Osteocyte (in vitro differentiated cells): ENCODE data around the gene SLC44A1. TPM values are rescaled to one million over a fixed set of nuclear protein-coding genes. Genes with fewer than 3 reads are reported as not detected.

Experiments used
- DNase-seq: peaks from one replicate; pipeline ENCODE4 v3.0.0; 2021; ENCODE audit warnings: mixed read lengths; ENCODE audit not compliant: unreplicated experiment; ENCODE audit errors: extremely low spot score
- H3K27ac Mint-ChIP-seq: one replicate; pipeline ENCODE4 v1.8.0; 2021; ENCODE audit warnings: mild to moderate bottlenecking, mixed read lengths; ENCODE audit not compliant: unreplicated experiment
- H3K27me3 Mint-ChIP-seq: one replicate; pipeline ENCODE4 v1.8.0; 2021; ENCODE audit warnings: mixed read lengths; ENCODE audit not compliant: unreplicated experiment
- H3K36me3 Mint-ChIP-seq: one replicate; pipeline ENCODE4 v1.8.0; 2021; ENCODE audit warnings: mixed read lengths; ENCODE audit not compliant: unreplicated experiment
- H3K4me1 Mint-ChIP-seq: one replicate; pipeline ENCODE4 v1.8.0; 2021; ENCODE audit warnings: mixed read lengths; ENCODE audit not compliant: unreplicated experiment
- H3K4me3 Mint-ChIP-seq: one replicate; pipeline ENCODE4 v1.8.0; 2021; ENCODE audit warnings: mild to moderate bottlenecking, moderate library complexity, mixed read lengths; ENCODE audit not compliant: unreplicated experiment
- H3K9me3 Mint-ChIP-seq: one replicate; pipeline ENCODE4 v1.8.0; 2021; ENCODE audit warnings: mixed read lengths; ENCODE audit not compliant: unreplicated experiment
- total RNA-seq: library from RNA; stranded (reverse); gene quantifications from 2 replicates; pipeline ENCODE4 v1.2.1, GENCODE V29; 2021
- TF ChIP-seq, protein P1 (sequence below): fragments of 200-600 bp; sonication (generic); IDR thresholded peaks from 2 replicates; pipeline ENCODE4 v1.5.0; 2021; ENCODE audit warnings: antibody characterized with exemption, mild to moderate bottlenecking, moderate library complexity

SLC44A1 gene
- total RNA-seq, 1 donor from 2014 or later = 30.2 TPM

DNA sequence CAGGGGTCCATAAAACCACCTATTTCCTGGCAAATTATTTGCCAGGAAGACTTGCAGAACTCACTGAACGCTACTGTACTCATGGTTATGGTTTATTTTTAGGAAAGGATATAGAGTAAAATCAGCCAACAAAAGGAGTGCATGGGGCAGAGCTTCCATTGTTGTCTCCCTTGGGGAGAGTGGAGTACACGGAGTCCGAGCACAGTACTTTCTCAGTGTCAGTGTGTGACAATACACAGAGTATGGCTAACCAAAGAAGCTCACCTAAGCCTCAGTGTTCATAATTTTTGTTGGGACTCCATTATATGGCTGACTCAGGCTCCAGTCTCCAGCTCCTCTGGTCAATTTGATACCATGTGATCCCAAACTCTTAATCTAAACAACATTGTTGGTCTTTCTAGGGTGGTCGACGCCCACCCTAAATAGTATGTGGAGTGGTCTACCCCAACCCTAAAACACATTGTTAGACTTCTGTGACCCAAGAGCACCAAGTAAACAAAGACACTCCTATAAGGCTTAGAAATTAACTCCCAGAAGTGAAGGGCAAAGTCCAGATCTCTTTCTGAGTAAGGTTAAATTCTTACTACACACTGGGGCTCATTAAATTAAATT, 74.9 kb downstream of the SLC44A1 start:
- Mint-ChIP-seq H3K36me3 (peaks cover 6% of the 10 kb centered on the region), H3K9me3 (no peaks in the 10 kb centered on the region), H3K4me3 (no peak overlapping the region), H3K27me3 (no peaks in the 10 kb centered on the region), H3K27ac (no peak overlapping the region), H3K4me1 (no peaks in the 10 kb centered on the region)
- no peak for DNase-seq
- TF ChIP-seq, protein P1, sequence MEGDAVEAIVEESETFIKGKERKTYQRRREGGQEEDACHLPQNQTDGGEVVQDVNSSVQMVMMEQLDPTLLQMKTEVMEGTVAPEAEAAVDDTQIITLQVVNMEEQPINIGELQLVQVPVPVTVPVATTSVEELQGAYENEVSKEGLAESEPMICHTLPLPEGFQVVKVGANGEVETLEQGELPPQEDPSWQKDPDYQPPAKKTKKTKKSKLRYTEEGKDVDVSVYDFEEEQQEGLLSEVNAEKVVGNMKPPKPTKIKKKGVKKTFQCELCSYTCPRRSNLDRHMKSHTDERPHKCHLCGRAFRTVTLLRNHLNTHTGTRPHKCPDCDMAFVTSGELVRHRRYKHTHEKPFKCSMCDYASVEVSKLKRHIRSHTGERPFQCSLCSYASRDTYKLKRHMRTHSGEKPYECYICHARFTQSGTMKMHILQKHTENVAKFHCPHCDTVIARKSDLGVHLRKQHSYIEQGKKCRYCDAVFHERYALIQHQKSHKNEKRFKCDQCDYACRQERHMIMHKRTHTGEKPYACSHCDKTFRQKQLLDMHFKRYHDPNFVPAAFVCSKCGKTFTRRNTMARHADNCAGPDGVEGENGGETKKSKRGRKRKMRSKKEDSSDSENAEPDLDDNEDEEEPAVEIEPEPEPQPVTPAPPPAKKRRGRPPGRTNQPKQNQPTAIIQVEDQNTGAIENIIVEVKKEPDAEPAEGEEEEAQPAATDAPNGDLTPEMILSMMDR = no peak

DNA sequence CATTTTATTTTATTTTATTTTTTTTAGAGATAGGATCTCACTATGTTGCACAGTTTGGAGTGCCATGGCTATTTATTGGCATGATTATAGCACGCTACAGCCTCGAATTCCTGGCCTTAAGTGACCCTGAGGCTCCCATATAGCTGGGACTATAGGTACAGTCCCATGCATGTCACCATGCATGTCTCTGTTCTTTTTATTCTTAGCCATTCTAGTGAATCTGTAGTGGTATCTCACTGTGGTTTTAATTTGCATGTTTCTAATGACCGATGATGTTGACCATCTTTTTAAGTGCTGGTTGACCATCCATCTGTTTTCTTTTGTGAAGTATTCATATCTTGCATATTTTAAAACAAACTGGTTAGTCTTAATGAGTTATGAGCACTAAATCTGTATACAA, 76.1 kb downstream of the SLC44A1 start:
- no peak for DNase-seq
- no peaks in the 10 kb centered on the region for H3K4me1 Mint-ChIP-seq

GRCh38 chr9:105328296-105328695, 83.8 kb downstream of the SLC44A1 start:
- DNase-seq = no peak
- no peaks in the 10 kb centered on the region for H3K27me3 Mint-ChIP-seq
- H3K4me3 Mint-ChIP-seq = no peak overlapping the region
- H3K4me1 Mint-ChIP-seq = peaks cover 16% of the 10 kb centered on the region
- H3K9me3 Mint-ChIP-seq = peaks cover 8% of the 10 kb centered on the region
- TF ChIP-seq, protein P1 = no peak
- no peak overlapping the region for H3K27ac Mint-ChIP-seq
- H3K36me3 Mint-ChIP-seq = no peaks in the 10 kb centered on the region

More for the DNA sequence above, 76.1 kb downstream of the SLC44A1 start:
- TF ChIP-seq, protein P1 = no peak
- Mint-ChIP-seq H3K27ac (no peak overlapping the region), H3K4me3 (no peak overlapping the region), H3K27me3 (no peaks in the 10 kb centered on the region), H3K9me3 (peaks cover 8% of the 10 kb centered on the region), H3K36me3 (peaks cover 6% of the 10 kb centered on the region)

- DNase-seq = no peak
- Mint-ChIP-seq H3K4me1 (peaks cover 16% of the 10 kb centered on the region), H3K36me3 (no peaks in the 10 kb centered on the region), H3K27me3 (no peaks in the 10 kb centered on the region), H3K27ac (no peak overlapping the region), H3K4me3 (no peak overlapping the region), H3K9me3 (peaks cover 8% of the 10 kb centered on the region)
- TF ChIP-seq, protein P1 = no peak
Observed at GRCh38 chr9:105328872-105329718, 84.6 kb downstream of the SLC44A1 start.

DNA sequence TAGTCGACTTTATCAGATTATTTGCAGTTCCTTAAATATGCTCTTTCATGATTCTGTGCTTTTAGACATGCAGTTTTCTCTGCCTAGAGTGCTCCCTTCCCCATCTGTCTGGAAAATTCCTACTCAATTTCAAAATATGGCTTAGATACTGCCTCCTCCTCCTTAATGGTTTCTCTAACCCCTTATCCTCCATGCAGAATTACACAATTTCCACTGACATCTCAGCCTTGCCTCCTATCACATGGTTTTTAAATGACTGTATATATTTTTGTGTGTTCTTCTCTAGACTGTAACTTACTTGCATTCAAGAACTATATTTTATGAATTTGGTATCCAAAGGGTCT, 85.2 kb downstream of the SLC44A1 start:
- Mint-ChIP-seq H3K4me1 (peaks cover 16% of the 10 kb centered on the region), H3K27ac (no peak overlapping the region), H3K9me3 (peaks cover 5% of the 10 kb centered on the region), H3K4me3 (no peak overlapping the region), H3K36me3 (no peaks in the 10 kb centered on the region), H3K27me3 (no peaks in the 10 kb centered on the region)
- TF ChIP-seq, protein P1 = no peak
- DNase-seq = no peak
